Fibroblast of skin of left quadriceps (primary cell): Measurements from ENCODE around the gene CDADC1.

Experiments
- DNase-seq, 2 experiments: peaks; one replicate each; pipeline ENCODE4 v3.0.0-alpha.2; 2013; ENCODE audit warnings: low read depth in 2 of 2

Gene CDADC1

GRCh38 chr13:49295244-49295643 lies 47.5 kb downstream of the CDADC1 start:
- no peak for DNase-seq

GRCh38 chr13:49296659-49297058 lies 48.9 kb downstream of the CDADC1 start:
- no peak for DNase-seq

- no peak for DNase-seq
Measured at GRCh38 chr13:49297338-49297737, 49.6 kb downstream of the CDADC1 start.

- no peak for DNase-seq
Measured at GRCh38 chr13:49298416-49298815, 50.7 kb downstream of the CDADC1 start.

GRCh38 chr13:49298903-49299605 lies 51.3 kb downstream of the CDADC1 start:
- DNase-seq, result no peak

- no peak for DNase-seq
Measured at GRCh38 chr13:49300276-49300675, 52.6 kb downstream of the CDADC1 start.

- DNase-seq, result peak; percentile 47 to 54
Measured at GRCh38 chr13:49300739-49301589, 53.2 kb downstream of the CDADC1 start.

- DNase-seq, result no peak
Measured at GRCh38 chr13:49302222-49302621, 54.5 kb downstream of the CDADC1 start.

- no peak for DNase-seq
Measured at GRCh38 chr13:49302817-49303216, 55.1 kb downstream of the CDADC1 start.

- DNase-seq, result no peak
Measured at GRCh38 chr13:49303533-49304252, 56.0 kb downstream of the CDADC1 start.

GRCh38 chr13:49304356-49304755 lies 56.6 kb downstream of the CDADC1 start:
- DNase-seq, result no peak

GRCh38 chr13:49304763-49305700 lies 57.3 kb downstream of the CDADC1 start:
- DNase-seq, result no peak

GRCh38 chr13:49305792-49306425 lies 58.2 kb downstream of the CDADC1 start:
- no peak for DNase-seq

GRCh38 chr13:49307365-49307764 lies 59.6 kb downstream of the CDADC1 start:
- no peak for DNase-seq

GRCh38 chr13:49308097-49308875 lies 60.6 kb downstream of the CDADC1 start:
- DNase-seq, result no peak

- no peak for DNase-seq
Measured at GRCh38 chr13:49308921-49309408, 61.2 kb downstream of the CDADC1 start.

GRCh38 chr13:49310251-49310650 lies 62.5 kb downstream of the CDADC1 start:
- no peak for DNase-seq

- no peak for DNase-seq
Measured at GRCh38 chr13:49311816-49312215, 64.1 kb downstream of the CDADC1 start.

GRCh38 chr13:49314344-49314882 lies 66.7 kb downstream of the CDADC1 start:
- DNase-seq, result peak in 1 of 2 experiments; percentile 16
